CMK (cell line): ENCODE results near the gene MGRN1.

ENCODE experiments used
- DNase-seq: peaks from one replicate; pipeline ENCODE4 v3.0.0-alpha.2; 2010; ENCODE audit warnings: low read depth

Gene MGRN1

GRCh38 chr16:4675864-4676786, 51.5 kb downstream of the MGRN1 start:
- DNase-seq = no peak

- no peak for DNase-seq
These were observed 52.2 kb downstream of the MGRN1 start for GRCh38 chr16:4676831-4677230.

- DNase-seq = no peak
These were observed 52.8 kb downstream of the MGRN1 start for GRCh38 chr16:4677390-4677789.

- no peak for DNase-seq
These were observed 53.4 kb downstream of the MGRN1 start for GRCh38 chr16:4677994-4678393.

- no peak for DNase-seq
These were observed 54.0 kb downstream of the MGRN1 start for GRCh38 chr16:4678596-4678995.

- DNase-seq = no peak
These were observed 54.7 kb downstream of the MGRN1 start for GRCh38 chr16:4679156-4679849.

GRCh38 chr16:4679850-4680636, 55.4 kb downstream of the MGRN1 start:
- DNase-seq = no peak

- DNase-seq = no peak
These were observed 56.2 kb downstream of the MGRN1 start for GRCh38 chr16:4680673-4681470.

GRCh38 chr16:4681471-4682083, 57.0 kb downstream of the MGRN1 start:
- DNase-seq = no peak

- DNase-seq = no peak
These were observed 57.5 kb downstream of the MGRN1 start for GRCh38 chr16:4682084-4682591.

GRCh38 chr16:4682616-4683254, 58.1 kb downstream of the MGRN1 start:
- DNase-seq = no peak

GRCh38 chr16:4683255-4684057, 58.8 kb downstream of the MGRN1 start:
- DNase-seq = no peak

GRCh38 chr16:4684058-4684715, 59.6 kb downstream of the MGRN1 start:
- no peak for DNase-seq

- DNase-seq = no peak
These were observed 60.1 kb downstream of the MGRN1 start for GRCh38 chr16:4684763-4685162.

GRCh38 chr16:4685292-4685691, 60.7 kb downstream of the MGRN1 start:
- DNase-seq = no peak

GRCh38 chr16:4685776-4686496, 61.3 kb downstream of the MGRN1 start:
- DNase-seq = no peak

GRCh38 chr16:4686497-4687210, 62.0 kb downstream of the MGRN1 start:
- no peak for DNase-seq

GRCh38 chr16:4687416-4687815, 62.8 kb downstream of the MGRN1 start:
- DNase-seq = no peak
